HG03097 (cell line): Measurements from ENCODE around the gene RRH.
"Not testable (repeated sequence)": the region's sequence is repeated elsewhere in the genome, so short reads cannot be mapped to it uniquely, and the experiment has no call there.

Experiments
- ATAC-seq: cut with Tn5 transposase; IDR thresholded peaks from one replicate; pipeline ENCODE4 v1.9.1; 2021; ENCODE audit not compliant: unreplicated experiment, low FRiP score

The RRH gene

DNA sequence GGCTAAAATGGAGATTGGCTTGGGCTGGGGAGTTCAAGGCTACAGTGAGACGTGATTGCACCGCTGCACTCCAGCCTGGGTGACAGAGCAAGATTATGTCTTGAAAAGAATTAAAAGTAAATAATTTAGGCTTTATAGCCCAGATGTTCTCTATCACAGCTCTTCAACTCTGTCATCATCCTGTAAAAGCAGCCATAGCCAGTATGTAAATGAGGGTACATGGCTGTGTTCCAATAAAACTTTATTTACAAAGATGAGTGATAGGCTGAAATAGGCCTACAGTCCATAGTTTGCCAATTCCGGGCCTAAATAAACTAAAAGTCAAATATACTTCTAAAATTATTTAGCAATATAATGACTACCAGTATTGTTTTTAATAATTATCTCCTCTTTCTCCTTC is 9.2 kb downstream of the RRH start:
- ATAC-seq = no peak

DNA sequence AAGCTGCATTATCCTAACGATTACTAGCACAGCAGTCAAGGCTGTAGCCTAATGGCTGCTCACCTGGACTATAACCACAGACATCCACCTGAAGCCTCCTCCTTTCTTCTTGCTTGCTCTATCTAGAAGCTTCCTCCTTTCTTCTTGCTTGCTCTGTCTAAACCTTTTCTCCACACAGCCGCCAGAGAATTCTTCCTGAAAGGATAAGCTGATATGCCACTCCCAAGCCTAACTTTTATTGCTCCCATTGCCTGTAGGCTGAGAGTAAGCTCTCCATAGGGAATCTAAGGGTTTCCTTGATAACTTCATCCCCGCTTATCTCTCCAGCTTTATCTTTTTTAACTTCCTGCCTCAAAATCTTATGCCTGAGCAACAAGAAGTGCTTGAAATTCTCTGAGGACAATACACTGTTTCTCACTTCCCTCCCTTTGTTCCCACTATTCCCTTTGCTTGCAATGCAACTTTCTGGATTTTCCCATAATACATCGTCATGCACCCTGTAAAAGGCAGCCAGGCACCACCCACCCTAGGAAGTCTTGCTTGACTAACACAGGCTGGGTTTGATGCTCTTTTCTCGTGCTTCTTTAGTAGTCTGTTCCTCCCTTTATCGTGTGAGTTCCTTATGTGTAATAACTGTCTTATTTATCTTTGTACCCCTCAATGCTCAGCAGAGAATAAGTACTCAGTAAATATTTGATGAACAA is 18.8 kb downstream of the RRH start:
- no peak for ATAC-seq

DNA sequence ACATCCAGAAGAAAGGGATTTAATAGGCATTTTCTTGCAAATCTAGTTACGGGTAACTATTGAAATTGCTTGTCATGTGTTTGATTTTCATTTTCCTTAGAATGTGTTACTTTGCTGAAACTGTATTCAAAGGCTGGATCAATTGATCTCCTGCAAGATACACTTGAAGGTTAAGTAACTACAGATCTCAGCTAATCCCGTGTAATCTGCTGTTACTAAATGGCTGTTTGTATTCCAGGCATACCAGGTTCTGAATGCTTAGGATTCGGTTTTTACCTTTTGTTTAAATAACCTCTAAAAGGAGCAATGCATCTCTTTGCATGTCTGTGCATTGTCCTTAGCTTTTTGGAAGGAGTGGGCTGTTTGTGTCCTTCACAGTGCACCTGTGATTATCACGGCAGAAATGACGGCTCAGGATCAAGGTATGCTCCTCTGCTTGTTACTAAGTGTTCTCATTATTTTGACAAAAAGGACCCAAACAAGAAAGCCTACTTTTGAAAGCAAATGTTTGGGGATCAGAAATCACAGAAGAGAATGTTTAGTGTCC is 20.2 kb downstream of the RRH start, which contains the start of gene LRIT3:
TSS of gene LRIT3 (plus strand) at position 212 of the 547 bp plus-strand sequence. CDS start at position 307, 95 bp downstream.
- no peak for ATAC-seq

DNA sequence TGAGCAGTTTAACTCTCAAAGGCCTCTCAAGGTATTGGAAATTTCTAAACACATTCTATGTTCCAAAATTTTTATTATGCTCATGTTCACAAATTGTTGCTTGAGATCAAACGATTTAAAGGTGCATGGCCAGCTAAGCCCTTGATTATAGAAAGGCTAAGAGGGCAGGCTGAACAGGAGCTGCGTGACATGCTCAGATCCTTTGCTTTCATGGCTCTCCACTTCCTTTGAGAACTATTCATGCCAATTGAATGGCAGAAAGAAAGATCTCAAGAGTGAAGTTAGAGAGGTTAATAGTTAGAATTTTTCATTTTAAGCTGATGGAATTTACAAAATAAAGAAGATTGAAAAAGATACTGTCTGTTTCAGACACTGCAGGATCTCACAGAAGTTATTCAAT is 20.7 kb downstream of the RRH start:
- no peak for ATAC-seq

DNA sequence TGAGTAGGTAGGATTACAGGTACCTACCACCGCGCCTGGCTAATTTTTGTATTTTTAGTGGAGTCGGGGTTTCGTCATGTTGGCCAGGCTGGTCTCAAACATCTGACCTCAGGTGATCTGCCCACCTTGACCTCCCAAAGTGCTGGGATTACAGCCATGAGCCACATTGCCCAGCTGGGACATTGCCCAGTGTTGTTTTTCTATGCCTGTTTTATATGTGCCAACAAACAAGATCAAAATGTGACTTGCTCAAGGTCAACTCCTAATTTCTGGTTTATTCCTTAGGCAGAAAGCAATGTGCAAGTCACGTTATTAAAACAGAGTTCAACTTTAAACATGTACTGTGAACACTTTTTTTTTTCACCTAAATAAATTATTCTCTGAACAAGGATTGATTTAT is 22.8 kb downstream of the RRH start:
- ATAC-seq = no peak

DNA sequence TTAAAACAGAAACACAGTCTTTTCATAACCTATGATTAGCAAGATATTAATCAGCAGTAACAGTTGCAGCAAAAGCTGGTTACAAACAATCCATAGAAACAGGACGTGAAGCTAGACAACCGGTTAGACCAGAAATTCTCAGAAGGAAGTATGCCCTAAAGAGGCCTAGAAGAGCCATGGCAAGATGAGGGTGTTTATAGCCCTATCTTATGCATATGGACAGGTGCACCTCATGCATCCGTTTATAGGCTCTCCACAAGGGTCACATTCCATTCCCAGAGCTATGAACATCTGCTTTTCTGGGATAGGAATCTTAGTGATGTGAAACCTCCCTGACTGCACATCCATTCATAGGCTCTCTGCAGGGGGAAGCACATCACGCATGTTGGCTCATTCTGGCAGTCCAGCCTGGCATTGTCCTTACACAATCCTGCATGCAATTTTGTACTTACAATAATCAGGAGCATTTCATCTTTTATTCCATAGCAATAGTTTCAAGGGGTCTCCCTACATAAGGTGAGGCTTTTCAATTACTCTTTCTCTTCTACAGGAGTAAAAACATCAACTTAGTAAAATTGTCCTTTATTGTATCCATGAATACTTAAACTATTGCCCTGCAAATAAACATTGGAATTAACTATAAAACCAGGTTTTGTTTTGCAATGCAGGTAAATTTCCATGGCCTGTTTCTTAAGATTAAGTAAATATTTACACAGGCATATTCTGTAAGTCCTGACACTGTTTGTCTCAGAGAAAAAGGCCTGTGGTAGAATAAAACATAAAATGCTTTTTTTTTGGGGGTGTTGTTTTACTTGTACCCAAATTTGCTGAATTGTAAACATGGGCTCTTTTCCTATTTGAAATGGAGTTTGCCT is 31.9 kb downstream of the RRH start:
- ATAC-seq = not testable (repeated sequence)

DNA sequence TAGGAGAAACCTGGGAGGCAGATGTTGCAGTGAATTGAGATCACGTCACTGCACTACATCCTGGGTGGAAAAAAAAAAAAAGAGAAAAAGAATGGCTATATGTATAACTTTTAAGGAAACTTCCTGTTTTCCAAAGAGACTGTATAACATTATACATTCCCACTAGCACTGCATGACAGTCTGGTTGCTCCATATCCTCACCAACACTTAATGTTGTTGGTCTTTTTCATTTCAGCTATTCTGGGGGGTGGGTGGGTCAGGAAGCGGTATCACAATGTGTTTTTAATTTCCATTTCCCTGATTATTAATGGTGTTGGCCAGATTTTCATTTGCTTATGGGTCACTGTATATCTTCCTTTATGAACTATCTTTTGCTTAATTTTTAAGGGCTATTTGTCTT is 33.5 kb downstream of the RRH start:
- ATAC-seq = no peak

DNA sequence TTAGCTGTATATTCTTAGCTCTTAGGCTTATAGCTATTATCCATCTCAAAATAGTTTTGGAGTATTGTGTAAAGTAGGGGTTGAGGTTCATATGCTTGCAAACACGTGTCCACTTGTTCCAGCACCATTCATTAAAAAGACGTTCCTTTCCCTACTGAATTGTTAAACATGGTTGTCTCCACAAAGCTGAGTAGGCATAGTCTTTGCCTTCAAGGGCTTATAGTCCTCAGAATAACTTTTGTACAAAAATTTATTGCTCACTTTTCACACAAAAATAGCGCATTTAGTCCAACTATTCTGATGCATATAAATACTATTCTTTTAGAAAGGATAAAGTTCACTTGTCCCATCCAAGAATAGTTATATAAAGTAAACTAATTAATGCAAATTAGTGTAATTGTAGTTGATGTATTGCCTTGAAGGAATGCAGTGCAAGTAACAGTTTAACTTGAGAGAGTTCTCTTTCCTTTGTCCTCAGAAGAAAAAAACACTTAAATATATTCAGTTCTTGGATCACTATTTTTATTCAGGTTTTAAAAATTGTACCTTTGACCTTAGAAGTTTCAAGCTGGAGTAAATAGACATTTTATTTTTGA is 34.2 kb downstream of the RRH start:
- no peak for ATAC-seq

DNA sequence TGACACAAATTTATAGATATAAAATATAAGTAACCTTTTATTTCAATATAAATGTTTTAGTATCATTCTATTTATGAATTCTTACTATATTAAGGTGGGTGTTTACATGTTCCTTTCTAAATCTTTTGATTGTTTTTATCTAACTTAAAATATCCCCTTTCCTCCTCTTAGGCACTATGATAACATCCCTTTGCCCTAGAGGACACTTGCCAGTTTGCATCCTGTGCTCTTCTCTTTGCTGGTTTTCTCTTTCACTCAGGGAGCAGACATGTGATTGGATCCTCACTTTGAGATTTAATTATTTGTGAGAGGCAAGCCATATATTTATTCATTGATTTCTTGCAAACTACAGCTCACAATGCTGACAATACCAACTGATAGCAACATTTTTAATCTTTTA is 36.4 kb downstream of the RRH start:
- ATAC-seq = no peak

DNA sequence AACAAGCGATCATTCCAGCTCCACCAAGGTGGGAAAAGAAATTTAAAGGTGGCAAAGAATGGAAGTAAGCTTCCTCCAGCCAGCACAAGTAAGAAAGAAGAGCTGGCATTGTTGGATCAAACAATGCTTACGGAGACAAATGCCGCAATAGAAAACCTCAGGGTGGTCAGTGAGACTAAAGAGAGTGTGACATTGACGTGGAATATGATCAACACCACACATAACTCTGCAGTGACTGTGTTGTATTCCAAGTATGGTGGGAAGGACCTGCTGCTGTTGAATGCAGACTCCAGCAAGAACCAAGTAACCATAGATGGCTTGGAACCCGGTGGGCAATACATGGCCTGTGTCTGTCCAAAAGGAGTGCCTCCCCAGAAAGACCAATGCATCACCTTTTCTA is 42.3 kb downstream of the RRH start:
- no peak for ATAC-seq

DNA sequence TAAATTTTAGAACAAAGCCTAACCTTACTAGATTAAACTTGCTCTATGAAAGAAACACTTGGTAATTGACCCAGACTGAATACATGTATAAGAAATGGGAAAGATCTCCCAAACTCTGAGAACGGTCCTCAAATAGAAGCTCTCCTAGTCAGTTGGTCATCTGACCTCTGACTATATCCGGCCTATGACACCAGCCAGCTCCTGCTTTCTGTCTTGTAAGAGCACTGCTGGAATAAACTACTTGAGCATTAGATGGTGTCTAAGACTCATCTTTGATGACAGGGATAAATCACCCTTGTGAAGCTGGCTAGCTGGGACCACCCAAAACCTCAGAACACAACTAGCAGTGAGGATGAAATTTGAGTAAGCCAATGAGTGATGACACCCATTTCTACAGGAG is 44.3 kb downstream of the RRH start:
- ATAC-seq = no peak

DNA sequence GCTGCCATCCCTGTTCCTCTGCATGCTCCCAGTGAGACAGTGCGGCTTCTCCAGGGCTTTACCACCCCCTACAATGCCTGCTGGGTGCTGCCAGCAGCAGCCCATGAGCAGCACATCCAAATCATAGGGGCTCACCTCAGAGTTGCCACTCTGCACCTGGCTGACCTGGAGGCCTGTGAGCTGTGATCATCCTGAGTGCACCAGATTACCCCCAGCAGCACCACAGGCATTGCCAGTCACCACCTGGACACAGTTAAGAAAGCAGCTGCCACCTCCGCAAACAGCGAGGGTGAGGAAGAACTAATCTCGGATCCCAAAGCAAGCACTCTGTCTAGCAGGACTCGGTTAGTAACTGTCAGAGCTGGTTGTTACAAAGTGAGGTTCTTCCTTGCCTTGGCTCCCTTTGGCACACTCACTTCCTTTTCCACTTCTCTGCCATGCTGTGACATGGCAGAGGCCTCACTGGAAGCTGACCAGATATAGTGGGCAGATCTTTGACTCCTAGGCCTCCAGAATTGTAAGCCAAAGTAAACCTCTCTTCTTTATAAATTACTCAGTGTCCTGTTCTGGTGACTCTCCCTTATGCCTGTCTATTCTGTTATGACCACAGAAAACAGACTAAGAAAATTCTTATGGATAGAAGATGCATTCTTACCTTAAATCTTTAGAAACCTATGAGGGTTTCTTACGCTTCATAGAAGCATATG is 45.3 kb downstream of the RRH start:
- no peak for ATAC-seq

DNA sequence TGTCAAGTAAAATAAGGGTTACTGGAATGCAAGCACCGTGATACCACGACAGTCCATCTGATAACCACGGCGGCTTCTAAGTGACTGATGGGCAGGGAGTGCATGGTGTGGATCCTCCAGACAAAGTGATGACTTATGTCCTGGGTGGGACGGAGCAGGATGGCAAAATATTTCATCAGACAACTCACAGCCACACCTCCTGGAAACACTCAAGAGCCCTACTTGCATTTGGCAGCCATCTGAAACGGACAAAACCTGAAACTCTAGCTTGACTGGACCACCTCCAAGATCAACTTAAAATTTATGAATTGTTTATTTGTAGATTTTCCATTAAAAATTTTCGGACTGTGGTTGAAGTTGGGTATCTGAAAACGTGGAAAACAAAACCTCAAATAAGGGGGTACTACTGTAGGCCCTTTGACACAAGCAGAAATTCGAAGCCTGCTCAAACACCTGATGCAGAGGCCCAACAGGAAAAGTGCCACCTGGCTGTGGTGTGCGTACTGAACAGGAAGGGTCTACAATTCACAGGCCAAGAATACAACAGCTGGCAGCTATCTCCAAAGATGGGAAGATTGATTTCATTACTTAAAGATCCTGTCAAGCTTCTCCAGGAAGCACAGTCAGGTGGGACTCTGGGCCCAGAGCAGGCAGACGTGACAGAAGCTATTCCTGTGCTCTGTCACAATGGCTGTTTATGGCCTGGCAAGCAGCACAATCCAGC is 46.2 kb downstream of the RRH start:
- ATAC-seq = no peak

DNA sequence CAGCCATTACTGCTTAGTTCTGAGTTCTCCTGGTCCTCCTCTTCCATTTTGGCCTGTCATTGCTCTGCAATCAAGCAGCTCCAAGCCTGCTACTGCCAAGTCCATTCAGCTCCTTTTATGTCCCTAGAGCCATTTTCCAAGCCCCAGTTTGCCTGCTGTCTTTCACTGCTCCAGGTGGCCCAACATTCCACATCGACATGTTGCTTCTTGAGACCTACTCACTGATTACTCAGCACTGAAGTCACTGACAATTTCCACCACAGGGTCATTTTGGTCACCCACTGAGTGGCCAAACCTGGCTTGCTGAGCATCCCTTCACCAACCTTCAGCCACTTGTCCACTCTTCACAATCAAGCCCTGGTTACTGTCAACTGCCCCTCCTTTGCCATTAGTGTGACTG is 47.3 kb downstream of the RRH start:
- no peak for ATAC-seq

DNA sequence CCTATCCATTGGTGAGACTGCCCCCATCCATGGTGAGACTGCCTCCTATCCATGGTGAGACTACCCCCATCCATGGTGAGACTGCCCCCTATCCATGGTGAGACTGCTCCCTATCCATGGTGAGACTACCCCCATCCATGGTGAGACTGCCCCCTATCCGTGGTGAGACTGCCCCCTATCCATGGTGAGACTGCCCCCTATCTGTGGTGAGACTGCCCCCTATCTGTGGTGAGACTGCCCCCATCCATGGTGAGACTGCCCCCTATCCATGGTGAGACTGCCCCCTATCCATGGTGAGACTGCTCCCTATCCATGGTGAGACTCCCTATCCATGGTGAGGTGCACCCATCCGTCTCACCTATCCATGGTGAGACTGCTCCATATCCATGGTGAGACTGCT is 47.8 kb downstream of the RRH start:
- ATAC-seq = not testable (repeated sequence)

DNA sequence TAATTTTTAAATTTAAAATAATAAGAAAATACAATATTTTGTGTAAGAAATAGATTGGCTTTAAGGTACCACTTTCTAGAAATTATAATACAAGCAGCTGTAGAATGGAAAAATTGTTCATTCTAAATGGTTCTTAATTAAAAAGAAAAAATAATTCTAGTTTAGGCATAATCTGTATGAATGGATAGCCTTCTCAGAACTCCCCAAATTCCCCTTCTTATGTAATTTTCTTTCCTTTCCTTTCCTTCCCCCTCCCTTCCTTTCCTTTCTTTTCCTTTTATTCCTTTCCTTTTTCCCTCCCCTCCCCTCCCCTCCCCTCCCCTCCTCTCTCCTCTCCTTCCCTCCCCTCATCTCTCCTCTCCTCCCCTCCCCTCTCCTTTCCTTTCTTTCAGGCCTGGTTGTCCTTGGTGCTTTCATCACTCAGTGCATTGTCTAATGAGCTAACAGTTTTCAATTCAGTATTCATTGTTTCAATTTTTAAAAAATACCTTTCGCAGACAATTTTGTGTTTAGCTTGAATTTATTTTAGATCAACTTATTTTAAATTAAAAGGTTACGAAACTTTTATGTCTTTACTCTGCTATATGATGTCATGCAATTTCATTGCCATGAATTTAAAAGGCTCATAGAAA is 49.0 kb downstream of the RRH start:
- ATAC-seq = no peak

DNA sequence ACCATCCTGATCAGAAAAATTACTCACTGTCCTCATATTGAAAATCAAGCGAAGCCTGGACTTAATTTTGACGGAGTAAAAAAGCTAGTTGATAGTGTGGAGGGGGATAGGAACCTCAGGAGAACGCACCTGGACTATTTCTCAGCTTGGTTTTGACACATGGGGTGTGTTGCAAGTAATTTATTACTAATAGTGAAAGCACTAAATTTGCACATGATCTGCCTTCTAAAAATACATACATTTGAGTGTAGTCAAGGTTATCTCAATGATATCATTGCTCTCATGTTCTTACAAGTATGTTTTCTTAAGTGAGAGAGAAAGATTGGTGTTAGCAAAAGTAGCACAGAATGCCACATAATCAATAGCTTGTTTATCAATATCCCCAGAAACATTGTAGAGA is 49.6 kb downstream of the RRH start:
- ATAC-seq = peak; percentile 74

DNA sequence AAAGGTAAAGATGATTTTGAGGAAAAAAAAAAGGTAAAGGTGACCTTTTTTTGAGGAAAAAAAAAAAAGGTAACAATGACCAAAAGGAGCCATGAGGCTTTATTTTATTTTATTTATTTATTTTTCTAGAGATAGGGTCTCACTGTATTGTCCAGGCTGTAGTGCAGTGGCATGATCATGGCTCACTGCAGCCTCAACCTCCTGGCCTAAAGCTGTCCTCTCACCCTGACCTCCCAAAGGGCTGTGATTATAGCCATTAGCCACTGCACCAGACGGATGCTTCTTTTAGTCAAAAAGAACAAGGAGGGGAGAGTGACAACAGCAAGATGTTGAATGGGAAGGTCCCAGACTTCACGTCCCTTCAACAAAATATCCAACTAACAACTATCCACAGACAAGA is 50.6 kb downstream of the RRH start:
- no peak for ATAC-seq

DNA sequence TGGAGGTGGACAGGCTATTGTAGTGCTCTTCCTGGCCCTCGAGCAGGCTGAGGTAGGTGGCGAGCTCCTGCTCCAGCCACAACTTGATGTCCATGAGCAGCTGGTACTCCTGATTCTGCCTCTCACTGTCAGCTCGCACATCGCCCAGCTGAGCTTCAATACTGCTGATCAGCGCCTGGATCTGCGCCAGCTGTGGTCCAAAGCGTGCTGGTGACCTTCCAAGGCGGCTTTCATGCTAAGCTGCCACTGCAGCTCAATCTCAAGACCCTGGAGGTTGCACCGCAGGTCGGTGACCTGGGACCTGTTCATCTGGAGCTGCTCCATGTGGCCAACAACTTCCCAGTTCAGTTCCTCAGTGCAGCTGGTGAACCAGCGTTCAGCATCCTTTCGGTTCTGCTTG is 51.3 kb downstream of the RRH start:
- ATAC-seq = no peak
